ENCODE measurements around the gene LRATD1. TPM values are rescaled to one million over a fixed set of nuclear protein-coding genes. Genes with fewer than 3 reads are reported as not detected.

LRATD1 gene
- total RNA-seq, 1 donor from 2014 or later, result 8.0 TPM

- Histone ChIP-seq H3K27me3 (ENCODE audit: low read depth) (no peaks in the 10 kb centered on the region), H3K4me3 (no peak overlapping the region), H3K36me3 (no peaks in the 10 kb centered on the region), H3K27ac (no peak overlapping the region), H3K9me3 (no peaks in the 10 kb centered on the region), H3K4me1 (no peaks in the 10 kb centered on the region)
- TF ChIP-seq CTCF (IDR thresholded peaks at IDR 0.05), result no peak
- intact Hi-C loops (cut with DNase I), result no loop called here
- DNase-seq, result no peak
- no peak for ATAC-seq
Observed at GRCh38 chr2:14681608-14682007, 49.1 kb downstream of the LRATD1 start.
